Neuronal stem cell (in vitro differentiated cells): Measurements from ENCODE around the gene SCAP.

ENCODE experiments used
- DNase-seq: peaks from one replicate; pipeline ENCODE4 v3.0.0-alpha.2; 2013; ENCODE audit warnings: low spot score
- H2AFZ ChIP-seq: one replicate; pipeline ENCODE4 v1.6.1; 2013; ENCODE audit warnings: mild to moderate bottlenecking, low read length, inconsistent platforms
- H2AK5ac ChIP-seq: 2 replicates; pipeline ENCODE4 v1.6.1; 2013; ENCODE audit warnings: low read depth, mild to moderate bottlenecking, inconsistent platforms, low read length, moderate library complexity, mixed read lengths
- H2BK120ac ChIP-seq: 2 replicates; pipeline ENCODE4 v1.6.1; 2013; ENCODE audit warnings: low read depth, mild to moderate bottlenecking, inconsistent platforms, low read length, moderate library complexity, mixed read lengths
- H2BK12ac ChIP-seq: one replicate; pipeline ENCODE4 v1.6.1; 2013; ENCODE audit warnings: low read length, inconsistent platforms
- H2BK15ac ChIP-seq: 2 replicates; pipeline ENCODE4 v1.6.1; 2013; ENCODE audit warnings: mild to moderate bottlenecking, low read length, inconsistent platforms, mixed read lengths
- H2BK5ac ChIP-seq: one replicate; pipeline ENCODE4 v1.6.1; 2013; ENCODE audit warnings: inconsistent platforms, mild to moderate bottlenecking, low read length, moderate library complexity
- H3K14ac ChIP-seq: one replicate; pipeline ENCODE4 v1.6.1; 2013; ENCODE audit warnings: low read length, inconsistent platforms
- H3K18ac ChIP-seq: 2 replicates; pipeline ENCODE4 v1.6.1; 2013; ENCODE audit warnings: low read length, inconsistent platforms
- H3K23ac ChIP-seq: 2 replicates; pipeline ENCODE4 v1.6.1; 2013; ENCODE audit warnings: low read depth, mild to moderate bottlenecking, mixed read lengths, low read length, inconsistent platforms; ENCODE audit not compliant: poor library complexity
- H3K27ac ChIP-seq: replicated peaks from 3 replicates; pipeline ENCODE4 v1.5.1; 2013; ENCODE audit warnings: low read length, inconsistent platforms
- H3K27me3 ChIP-seq, 3 experiments: 2 replicates each; pipeline ENCODE4 v1.6.1; 2013; ENCODE audit warnings: low read length in 3 of 3, mild to moderate bottlenecking in 2 of 3, inconsistent platforms in 1 of 3, low read depth in 1 of 3, mixed read lengths in 1 of 3, moderate library complexity in 1 of 3; ENCODE audit not compliant: control insufficient read depth in 3 of 3, insufficient read depth in 3 of 3
- H3K36me3 ChIP-seq, 2 donors: replicated peaks in 1 of 2; 2 replicates each; pipeline ENCODE4 v1.6.1; 2013; ENCODE audit warnings: low read length in 2 of 2; ENCODE audit not compliant: control insufficient read depth in 2 of 2, insufficient read depth in 2 of 2
- H3K4ac ChIP-seq: 2 replicates; pipeline ENCODE4 v1.6.1; 2013; ENCODE audit warnings: inconsistent platforms, mild to moderate bottlenecking, low read length, moderate library complexity
- H3K4me1 ChIP-seq, 2 donors: 1 replicate in 1 of 2; 2 replicates in 1 of 2; pipeline ENCODE4 v1.6.1; 2013; ENCODE audit warnings: low read length in 2 of 2, low read depth in 1 of 2; ENCODE audit not compliant: control insufficient read depth in 2 of 2, insufficient read depth in 1 of 2
- H3K4me2 ChIP-seq: one replicate; pipeline ENCODE4 v1.6.1; 2013; ENCODE audit warnings: mild to moderate bottlenecking, low read length, inconsistent platforms; ENCODE audit not compliant: insufficient read depth, poor library complexity, severe bottlenecking
- H3K4me3 ChIP-seq, 2 donors: 2 replicates each; pipeline ENCODE4 v1.5.1; 2013; ENCODE audit warnings: low read length in 2 of 2, mild to moderate bottlenecking in 2 of 2, inconsistent platforms in 1 of 2, moderate library complexity in 1 of 2
- H3K79me1 ChIP-seq: one replicate; pipeline ENCODE4 v1.6.1; 2013; ENCODE audit warnings: low read depth, mild to moderate bottlenecking, inconsistent platforms, low read length, moderate library complexity
- H3K9ac ChIP-seq: one replicate; pipeline ENCODE4 v1.6.1; 2013; ENCODE audit warnings: mild to moderate bottlenecking, low read depth, low read length, inconsistent platforms; ENCODE audit not compliant: poor library complexity
- H3K9me3 ChIP-seq, 2 donors: replicated peaks in 1 of 2; 2 replicates each; pipeline versions ENCODE3 to v1.6.1; 2013; ENCODE audit warnings: low read length in 2 of 2, mild to moderate bottlenecking in 2 of 2, inconsistent platforms in 1 of 2, low read depth in 1 of 2, mixed read lengths in 1 of 2, moderate library complexity in 1 of 2; ENCODE audit not compliant: control insufficient read depth in 2 of 2, insufficient read depth in 1 of 2
- H4K8ac ChIP-seq: one replicate; pipeline ENCODE4 v1.6.1; 2013; ENCODE audit warnings: low read depth, mild to moderate bottlenecking, inconsistent platforms, low read length, moderate library complexity
- H4K91ac ChIP-seq: one replicate; pipeline ENCODE4 v1.6.1; 2013; ENCODE audit warnings: low read length, low read depth, mild to moderate bottlenecking, inconsistent platforms; ENCODE audit not compliant: poor library complexity
- WGBS, 2 donors: extraction: QIAGEN DNeasy Blood & Tissue Kit; methylation state at CpG; one replicate each; pipeline ENCODE4 v1.1.7; 2013; ENCODE audit warnings: missing lambda C conversion rate in 2 of 2, mixed read lengths in 1 of 2; ENCODE audit not compliant: insufficient read length in 2 of 2, insufficient replicate concordance in 1 of 2; ENCODE audit errors: extremely low coverage in 2 of 2; 5-methylcytosine and 5-hydroxymethylcytosine counted together

The SCAP gene

DNA sequence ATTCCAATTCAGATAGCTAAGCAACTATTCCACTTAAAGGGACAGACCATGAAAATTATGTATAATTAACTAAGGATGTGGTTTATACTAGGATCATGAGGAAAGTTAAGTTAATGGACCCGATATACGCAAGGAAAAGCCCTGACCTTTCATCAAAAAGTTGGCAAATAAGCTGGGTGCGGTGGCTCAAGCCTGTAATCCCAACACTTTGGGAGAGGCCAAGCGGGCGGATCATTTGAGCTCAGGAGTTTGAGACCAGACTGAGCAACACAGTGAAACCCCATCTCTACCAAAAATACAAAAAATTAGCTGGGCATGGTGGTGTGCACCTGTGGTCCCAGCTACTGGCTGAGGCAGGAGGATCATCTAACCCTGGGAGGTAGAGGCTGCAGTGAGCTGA is 39.6 kb downstream of the SCAP start:
- H3K36me3 ChIP-seq, result peaks cover 24 to 71% of the 10 kb centered on the region in 2 donors
- peaks cover 0 to 13% of the 10 kb centered on the region in 2 donors for H3K9me3 ChIP-seq
- no peak for DNase-seq

DNA sequence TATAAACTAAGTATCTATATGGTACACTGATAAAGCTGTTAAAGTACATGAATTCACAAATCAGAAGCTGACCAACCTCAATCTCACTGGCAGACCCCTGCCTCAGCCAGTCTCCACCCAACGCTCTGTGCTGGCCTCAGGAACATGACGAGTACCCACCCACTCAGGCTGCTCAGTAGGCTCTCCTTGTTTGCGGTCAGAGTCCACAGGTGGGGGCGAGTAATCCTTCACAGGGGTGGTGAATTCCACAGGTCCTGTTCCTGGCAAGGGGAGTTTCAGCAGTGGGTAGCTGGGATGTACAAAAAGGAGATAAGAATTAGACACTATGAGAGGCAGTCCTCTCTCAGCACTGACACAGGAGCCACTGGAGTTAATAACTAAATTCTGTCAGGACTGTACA is 40.9 kb downstream of the SCAP start:
- Histone ChIP-seq H3K18ac (no peak overlapping the region), H3K9me3 (peaks cover 0 to 13% of the 10 kb centered on the region in 2 donors), H2BK12ac (no peak overlapping the region), H3K23ac (no peak overlapping the region), H3K4me1 (peaks cover 5 to 13% of the 10 kb centered on the region in 2 donors), H2AK5ac (no peak overlapping the region), H3K79me1 (no peaks in the 10 kb centered on the region), H2BK15ac (no peak overlapping the region), H4K8ac (no peak overlapping the region), H3K27ac (no peak overlapping the region), H3K4me2 (no peak overlapping the region), H4K91ac (no peak overlapping the region), H3K14ac (no peak overlapping the region), H2BK120ac (no peak overlapping the region), H3K4me3 (no peak overlapping the region), H3K9ac (no peak overlapping the region), H2AFZ (no peak overlapping the region), H3K4ac (no peak overlapping the region), H2BK5ac (no peak overlapping the region), H3K27me3 (no peaks in the 10 kb centered on the region), H3K36me3 (peaks cover 23 to 64% of the 10 kb centered on the region in 2 donors)
- no CpG with 5 or more reads among the region's 4 CpGs for WGBS, 2 donors
- DNase-seq, result no peak

More for the DNA sequence above, 39.6 kb downstream of the SCAP start:
- Histone ChIP-seq H2BK15ac (no peak overlapping the region), H3K27ac (no peak overlapping the region), H2AK5ac (no peak overlapping the region), H3K27me3 (no peaks in the 10 kb centered on the region), H3K9ac (no peak overlapping the region), H3K4ac (no peak overlapping the region), H2BK5ac (no peak overlapping the region), H2AFZ (no peak overlapping the region), H3K4me3 (no peak overlapping the region), H3K18ac (no peak overlapping the region), H3K23ac (no peak overlapping the region), H4K91ac (no peak overlapping the region), H2BK120ac (no peak overlapping the region), H3K79me1 (no peaks in the 10 kb centered on the region), H4K8ac (no peak overlapping the region), H3K4me2 (no peak overlapping the region), H3K4me1 (peaks cover 0 to 3% of the 10 kb centered on the region in 2 donors), H2BK12ac (no peak overlapping the region), H3K14ac (no peak overlapping the region)
- no CpG with 5 or more reads among the region's 5 CpGs for WGBS, 2 donors

DNA sequence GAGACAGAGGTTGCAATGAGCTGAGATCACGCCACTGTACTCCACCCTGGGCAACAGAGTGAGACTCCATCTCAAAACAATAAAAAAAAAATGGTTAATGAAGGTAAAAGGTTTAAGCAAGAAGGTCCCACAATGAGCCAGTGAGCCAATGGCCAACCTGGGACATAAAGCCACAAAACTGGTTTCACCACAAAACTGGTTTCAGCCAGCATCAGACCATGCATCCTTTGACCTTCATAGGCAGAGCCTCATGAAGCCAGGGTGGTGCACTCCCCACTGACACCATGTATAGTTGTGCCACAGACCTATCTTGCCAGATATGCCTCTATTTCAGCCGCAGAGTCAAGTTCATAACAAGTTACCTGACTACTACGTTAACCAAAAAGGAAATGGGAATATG is 41.9 kb downstream of the SCAP start:
- H2BK5ac ChIP-seq, result no peak overlapping the region
- no peak overlapping the region for H4K8ac ChIP-seq
- no peak overlapping the region for H2BK120ac ChIP-seq
- peaks cover 5 to 13% of the 10 kb centered on the region in 2 donors for H3K4me1 ChIP-seq
- H3K79me1 ChIP-seq, result no peaks in the 10 kb centered on the region
- no peak overlapping the region for H3K9ac ChIP-seq
- WGBS, 2 donors, result no CpG with 5 or more reads among the region's 3 CpGs
- no peak for DNase-seq
- peaks cover 17 to 54% of the 10 kb centered on the region in 2 donors for H3K36me3 ChIP-seq
- H3K23ac ChIP-seq, result no peak overlapping the region
- H3K4me3 ChIP-seq, result no peak overlapping the region
- no peak overlapping the region for H3K18ac ChIP-seq
- H3K27ac ChIP-seq, result no peak overlapping the region
- H4K91ac ChIP-seq, result no peak overlapping the region
- H3K14ac ChIP-seq, result no peak overlapping the region
- H3K4me2 ChIP-seq, result no peak overlapping the region
- no peak overlapping the region for H2AK5ac ChIP-seq
- peaks cover 0 to 10% of the 10 kb centered on the region in 2 donors for H3K9me3 ChIP-seq
- H2BK12ac ChIP-seq, result no peak overlapping the region
- no peaks in the 10 kb centered on the region for H3K27me3 ChIP-seq
- no peak overlapping the region for H3K4ac ChIP-seq
- no peak overlapping the region for H2AFZ ChIP-seq
- no peak overlapping the region for H2BK15ac ChIP-seq

DNA sequence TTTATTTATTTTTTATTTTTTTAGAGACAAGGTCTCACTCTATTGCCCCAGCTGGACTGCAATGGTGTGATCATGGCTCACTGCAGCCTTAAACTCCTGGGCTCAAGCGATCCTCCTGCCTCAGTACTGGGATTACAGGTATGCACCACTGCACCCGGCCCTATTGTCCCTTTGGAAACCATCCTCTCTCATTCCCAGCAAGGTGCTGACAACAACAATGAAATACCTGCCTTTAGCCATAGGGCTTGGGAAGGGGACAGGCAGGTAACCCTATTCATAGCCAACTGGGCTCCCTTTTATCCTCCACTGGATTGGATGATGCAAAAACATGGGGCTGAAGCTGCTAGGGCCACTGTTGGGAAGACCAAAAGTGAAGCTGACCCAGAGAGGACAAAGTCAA is 43.1 kb downstream of the SCAP start:
- Histone ChIP-seq H3K4ac (no peak overlapping the region), H2AFZ (no peak overlapping the region), H4K91ac (no peak overlapping the region), H2BK120ac (no peak overlapping the region), H3K18ac (no peak overlapping the region), H3K27ac (no peak overlapping the region), H3K27me3 (no peaks in the 10 kb centered on the region), H3K23ac (no peak overlapping the region), H3K4me2 (no peak overlapping the region), H3K36me3 (peaks cover 21 to 54% of the 10 kb centered on the region in 2 donors), H3K14ac (no peak overlapping the region), H3K9ac (no peak overlapping the region), H2AK5ac (no peak overlapping the region), H2BK15ac (no peak overlapping the region), H3K79me1 (no peaks in the 10 kb centered on the region), H2BK12ac (no peak overlapping the region), H3K4me3 (no peak overlapping the region), H4K8ac (no peak overlapping the region), H3K4me1 (peaks cover 5 to 13% of the 10 kb centered on the region in 2 donors), H2BK5ac (no peak overlapping the region), H3K9me3 (peaks cover 0 to 2% of the 10 kb centered on the region in 2 donors)
- DNase-seq, result no peak
- WGBS, 2 donors, result no CpG with 5 or more reads among the region's 2 CpGs
